ACC112 (cell line): ENCODE results near the gene BCAS3.
A peak's percentile ranks its signal among the peaks of the same experiment; 100 is the strongest.

ENCODE experiments used
- H2AFZ ChIP-seq: fragments of 200-600 bp; sonication (generic); one replicate; pipeline ENCODE4 v1.6.0; 2017; ENCODE audit warnings: antibody characterized with exemption, low read length; ENCODE audit not compliant: unreplicated experiment
- H3K27ac ChIP-seq: fragments of 200-600 bp; sonication (generic); 2 replicates; pipeline ENCODE4 v1.5.1; 2014; ENCODE audit warnings: low read depth, mild to moderate bottlenecking, antibody characterized with exemption, low read length, moderate library complexity
- H3K27me3 ChIP-seq: fragments of 200-600 bp; sonication (generic); 2 replicates; pipeline ENCODE4 v1.6.1; 2014; ENCODE audit warnings: mild to moderate bottlenecking, antibody characterized with exemption, low read length, moderate library complexity, mixed read lengths; ENCODE audit not compliant: insufficient read depth
- H3K36me3 ChIP-seq: fragments of 200-600 bp; sonication (generic); 2 replicates; pipeline ENCODE4 v1.6.1; 2016; ENCODE audit warnings: mild to moderate bottlenecking, antibody characterized with exemption, low read length, moderate library complexity, mixed read lengths; ENCODE audit not compliant: insufficient read depth
- H3K4me1 ChIP-seq: fragments of 200-600 bp; sonication (generic); one replicate; pipeline ENCODE4 v1.6.1; 2016; ENCODE audit warnings: low read length, mixed read lengths; ENCODE audit not compliant: insufficient read depth, unreplicated experiment, control insufficient read depth
- H3K4me3 ChIP-seq: fragments of 200-600 bp; sonication (generic); 2 replicates; pipeline ENCODE4 v1.5.1; 2014; ENCODE audit warnings: mild to moderate bottlenecking, low read depth, low read length
- H3K79me2 ChIP-seq: fragments of 200-600 bp; sonication (generic); one replicate; pipeline ENCODE4 v1.6.0; 2016; ENCODE audit warnings: low read length; ENCODE audit not compliant: control insufficient read depth, unreplicated experiment, insufficient read depth

The BCAS3 gene

GRCh38 chr17:61253362-61253761 lies 575.7 kb downstream of the BCAS3 start:
- Histone ChIP-seq H3K27me3 (no peaks in the 10 kb centered on the region), H3K27ac (peak overlapping the region; percentile 88; the same call in 1 of the 2 replicates), H3K4me3 (no peak overlapping the region)

GRCh38 chr17:61253937-61254574 lies 576.4 kb downstream of the BCAS3 start:
- Histone ChIP-seq H3K4me1 (peaks cover 41% of the 10 kb centered on the region), H3K27me3 (no peaks in the 10 kb centered on the region), H3K79me2 (no peaks in the 10 kb centered on the region), H3K27ac (peak overlapping the region; percentile 2; the same call in 1 of the 2 replicates), H2AFZ (no peak overlapping the region), H3K4me3 (no peak overlapping the region), H3K36me3 (no peaks in the 10 kb centered on the region)

More at GRCh38 chr17:61253362-61253761, 575.7 kb downstream of the BCAS3 start:
- Histone ChIP-seq H2AFZ (no peak overlapping the region), H3K36me3 (no peaks in the 10 kb centered on the region), H3K79me2 (no peaks in the 10 kb centered on the region), H3K4me1 (peaks cover 45% of the 10 kb centered on the region)

GRCh38 chr17:61254904-61255303 lies 577.3 kb downstream of the BCAS3 start:
- Histone ChIP-seq H3K27me3 (no peaks in the 10 kb centered on the region), H2AFZ (no peak overlapping the region), H3K36me3 (no peaks in the 10 kb centered on the region), H3K27ac (no peak overlapping the region), H3K4me3 (no peak overlapping the region), H3K4me1 (peaks cover 35% of the 10 kb centered on the region), H3K79me2 (no peaks in the 10 kb centered on the region)

- Histone ChIP-seq H3K27ac (no peak overlapping the region), H3K36me3 (no peaks in the 10 kb centered on the region), H3K79me2 (no peaks in the 10 kb centered on the region), H3K4me3 (no peak overlapping the region), H3K27me3 (no peaks in the 10 kb centered on the region), H3K4me1 (peaks cover 33% of the 10 kb centered on the region), H2AFZ (no peak overlapping the region)
Observed at GRCh38 chr17:61255647-61256046, 578.0 kb downstream of the BCAS3 start.

GRCh38 chr17:61259360-61259759 lies 581.7 kb downstream of the BCAS3 start:
- no peaks in the 10 kb centered on the region for H3K79me2 ChIP-seq
- no peaks in the 10 kb centered on the region for H3K27me3 ChIP-seq
- H3K4me1 ChIP-seq: peaks cover 11% of the 10 kb centered on the region
- no peak overlapping the region for H3K27ac ChIP-seq
- no peak overlapping the region for H2AFZ ChIP-seq
- no peak overlapping the region for H3K4me3 ChIP-seq
- no peaks in the 10 kb centered on the region for H3K36me3 ChIP-seq

GRCh38 chr17:61260071-61260797 lies 582.6 kb downstream of the BCAS3 start:
- Histone ChIP-seq H3K27ac (peak overlapping the region; percentile 27; the same call in 1 of the 2 replicates), H3K27me3 (no peaks in the 10 kb centered on the region), H2AFZ (peak overlapping the region; percentile 26), H3K4me3 (no peak overlapping the region), H3K79me2 (no peaks in the 10 kb centered on the region), H3K36me3 (no peaks in the 10 kb centered on the region), H3K4me1 (peaks cover 11% of the 10 kb centered on the region)

- H3K4me3 ChIP-seq: no peak overlapping the region
- peaks cover 11% of the 10 kb centered on the region for H3K4me1 ChIP-seq
- H3K27me3 ChIP-seq: no peaks in the 10 kb centered on the region
- H3K27ac ChIP-seq: peak overlapping the region; percentile 27; the same call in 1 of the 2 replicates
- H3K79me2 ChIP-seq: no peaks in the 10 kb centered on the region
- no peaks in the 10 kb centered on the region for H3K36me3 ChIP-seq
- peak overlapping the region; percentile 26 for H2AFZ ChIP-seq
Observed at GRCh38 chr17:61261001-61261637, 583.5 kb downstream of the BCAS3 start.

GRCh38 chr17:61265397-61265796 lies 587.7 kb downstream of the BCAS3 start:
- Histone ChIP-seq H3K27ac (no peak overlapping the region), H2AFZ (no peak overlapping the region), H3K36me3 (no peaks in the 10 kb centered on the region), H3K4me3 (no peak overlapping the region), H3K4me1 (peaks cover 8% of the 10 kb centered on the region), H3K27me3 (no peaks in the 10 kb centered on the region), H3K79me2 (no peaks in the 10 kb centered on the region)

GRCh38 chr17:61267847-61268246 lies 590.2 kb downstream of the BCAS3 start:
- Histone ChIP-seq H3K36me3 (no peaks in the 10 kb centered on the region), H3K4me1 (no peaks in the 10 kb centered on the region), H3K27ac (no peak overlapping the region), H3K27me3 (no peaks in the 10 kb centered on the region), H3K4me3 (no peak overlapping the region), H3K79me2 (no peaks in the 10 kb centered on the region), H2AFZ (no peak overlapping the region)

GRCh38 chr17:61275395-61275794 lies 597.7 kb downstream of the BCAS3 start:
- Histone ChIP-seq H2AFZ (no peak overlapping the region), H3K36me3 (no peaks in the 10 kb centered on the region), H3K27ac (no peak overlapping the region), H3K79me2 (no peaks in the 10 kb centered on the region), H3K27me3 (no peaks in the 10 kb centered on the region), H3K4me1 (peaks cover 13% of the 10 kb centered on the region), H3K4me3 (no peak overlapping the region)
